WERI-Rb-1 (cell line): ENCODE results near the gene SLC2A4RG.

Experiments used
- DNase-seq: peaks from one replicate; pipeline ENCODE4 v3.0.0-alpha.2; 2020
- H3K27ac ChIP-seq: fragments of 250-450 bp; sonication (Bioruptor Pico); 2 replicates; pipeline ENCODE4 v1.5.1; 2020; ENCODE audit warnings: mild to moderate bottlenecking, moderate library complexity
- H3K27me3 ChIP-seq: fragments of 250-450 bp; sonication (Bioruptor Pico); 2 replicates; pipeline ENCODE4 v1.5.1; 2021; ENCODE audit warnings: mild to moderate bottlenecking, low read depth, moderate library complexity; ENCODE audit not compliant: insufficient read depth, severe bottlenecking
- H3K36me3 ChIP-seq: fragments of 250-450 bp; sonication (Bioruptor Pico); 2 replicates; pipeline ENCODE4 v1.5.1; 2020; ENCODE audit warnings: mild to moderate bottlenecking, moderate library complexity
- H3K4me3 ChIP-seq: 2 replicates; pipeline ENCODE4 v1.5.1; 2011; ENCODE audit warnings: low read depth, mild to moderate bottlenecking, control low read depth, low read length
- H3K9me3 ChIP-seq: fragments of 250-450 bp; sonication (Bioruptor Pico); 2 replicates; pipeline ENCODE4 v1.5.1; 2021; ENCODE audit warnings: mild to moderate bottlenecking, moderate library complexity; ENCODE audit not compliant: severe bottlenecking
- CTCF ChIP-seq: IDR thresholded peaks from 2 replicates; pipeline ENCODE4 v1.5.1; 2011; ENCODE audit warnings: low read depth, mild to moderate bottlenecking, control low read depth, inconsistent platforms, low read length

The SLC2A4RG gene

GRCh38 chr20:63746751-63747315, 7.3 kb downstream of the SLC2A4RG start:
- Histone ChIP-seq H3K4me3 (no peak overlapping the region), H3K27me3 (no peaks in the 10 kb centered on the region), H3K9me3 (no peaks in the 10 kb centered on the region), H3K36me3 (peaks cover 7% of the 10 kb centered on the region), H3K27ac (no peak overlapping the region)
- no peak for DNase-seq
- no peak for TF ChIP-seq CTCF

GRCh38 chr20:63747622-63748069, 8.1 kb downstream of the SLC2A4RG start:
- Histone ChIP-seq H3K27ac (no peak overlapping the region), H3K36me3 (peaks cover 6% of the 10 kb centered on the region), H3K4me3 (no peak overlapping the region), H3K9me3 (no peaks in the 10 kb centered on the region), H3K27me3 (no peaks in the 10 kb centered on the region)
- TF ChIP-seq CTCF = no peak
- DNase-seq = no peak

GRCh38 chr20:63748070-63748933, 8.7 kb downstream of the SLC2A4RG start:
- DNase-seq = no peak
- Histone ChIP-seq H3K27ac (no peak overlapping the region), H3K36me3 (peaks cover 4% of the 10 kb centered on the region), H3K4me3 (no peak overlapping the region), H3K27me3 (no peaks in the 10 kb centered on the region), H3K9me3 (no peaks in the 10 kb centered on the region)
- TF ChIP-seq CTCF = no peak

- Histone ChIP-seq H3K9me3 (no peaks in the 10 kb centered on the region), H3K27ac (no peak overlapping the region), H3K27me3 (no peaks in the 10 kb centered on the region), H3K4me3 (no peak overlapping the region), H3K36me3 (no peaks in the 10 kb centered on the region)
- no peak for DNase-seq
- TF ChIP-seq CTCF = no peak
Measured at GRCh38 chr20:63748934-63749270, 9.3 kb downstream of the SLC2A4RG start.

GRCh38 chr20:63749597-63750508, 10.3 kb downstream of the SLC2A4RG start:
- H3K27ac ChIP-seq = no peak overlapping the region
- DNase-seq = no peak
- TF ChIP-seq CTCF = no peak
- H3K36me3 ChIP-seq = no peaks in the 10 kb centered on the region
- no peak overlapping the region for H3K4me3 ChIP-seq
- no peaks in the 10 kb centered on the region for H3K27me3 ChIP-seq
- H3K9me3 ChIP-seq = no peaks in the 10 kb centered on the region
